GM12801 (cell line): ENCODE measurements around the gene IL11RA.

Source experiments
- CTCF ChIP-seq: IDR thresholded peaks from one replicate; pipeline ENCODE4 v1.5.1; 2011; ENCODE audit warnings: control low read depth; ENCODE audit not compliant: insufficient read length; ENCODE audit errors: extremely low read depth

IL11RA gene

GRCh38 chr9:34652602-34653000 is 616 bp downstream of the IL11RA start:
- TF ChIP-seq CTCF = no peak

- no peak for TF ChIP-seq CTCF
These were observed 1.4 kb downstream of the IL11RA start for GRCh38 chr9:34653151-34654072.

- TF ChIP-seq CTCF = no peak
These were observed 2.5 kb downstream of the IL11RA start for GRCh38 chr9:34654323-34655051.

GRCh38 chr9:34655394-34655793 is 3.4 kb downstream of the IL11RA start:
- no peak for TF ChIP-seq CTCF

GRCh38 chr9:34656992-34657391 is 5.0 kb downstream of the IL11RA start:
- no peak for TF ChIP-seq CTCF

GRCh38 chr9:34658461-34658860 is 6.5 kb downstream of the IL11RA start:
- TF ChIP-seq CTCF = no peak

GRCh38 chr9:34659592-34660253 is 7.7 kb downstream of the IL11RA start:
- no peak for TF ChIP-seq CTCF
